Measurements from ENCODE around the gene ITPK1. TPM values are rescaled to one million over a fixed set of nuclear protein-coding genes. Genes with fewer than 3 reads are reported as not detected.

ITPK1 gene
- total RNA-seq, 4 donors from 2014 or later, result 43.9 to 56.1 (median 44.5) TPM

- TF ChIP-seq CTCF (IDR thresholded peaks at IDR 0.05) (no peak), POLR2A (IDR thresholded peaks at IDR 0.05) (no peak)
- DNase-seq, result no peak
- H3K36me3 ChIP-seq, result no peaks in the 10 kb centered on the region
Measured at GRCh38 chr14:92892589-92892988, 223.1 kb downstream of the ITPK1 start.

DNA sequence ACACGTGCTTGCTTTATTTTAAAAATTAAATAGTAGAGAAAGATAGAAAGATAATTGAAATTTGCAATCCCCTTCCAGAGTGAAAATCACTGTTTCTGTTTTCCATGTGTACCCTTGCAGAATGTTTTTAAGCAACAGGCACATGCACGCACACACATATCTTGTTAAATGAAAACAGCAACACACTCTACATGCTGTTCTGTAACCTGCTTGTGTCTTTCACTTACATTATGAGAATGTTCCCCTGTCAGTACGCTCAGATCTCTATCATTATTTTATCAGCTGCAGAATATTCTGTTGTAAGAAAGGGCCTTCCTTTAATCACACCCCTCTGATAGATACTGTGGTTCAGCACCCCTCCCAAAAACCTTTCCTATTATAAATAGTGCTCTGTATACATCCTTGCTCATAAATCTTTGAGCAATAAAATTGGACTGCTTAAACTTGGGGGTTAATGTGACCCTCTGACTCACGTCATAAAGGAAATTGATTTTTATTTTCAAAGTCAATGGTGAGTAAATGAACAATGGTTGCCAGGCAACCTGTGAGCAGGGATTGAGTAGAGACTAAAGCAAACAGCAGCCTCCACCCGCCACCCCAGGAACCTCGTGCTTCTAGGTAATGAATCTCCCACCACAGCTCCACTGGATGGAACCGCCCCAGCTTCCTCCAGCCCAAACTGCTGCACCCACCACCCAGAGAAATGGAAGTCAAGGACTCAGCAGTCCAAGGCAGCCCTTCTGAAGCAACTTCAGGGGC is 224.7 kb downstream of the ITPK1 start:
- TF ChIP-seq POLR2A (IDR thresholded peaks at IDR 0.05) (no peak), CTCF (IDR thresholded peaks at IDR 0.05) (no peak)
- Histone ChIP-seq H3K36me3 (no peaks in the 10 kb centered on the region), H3K4me3 (replicated peaks in 1 of 3) (no peak overlapping the region), H3K4me1 (no peaks in the 10 kb centered on the region), H3K27ac (no peak overlapping the region), H3K9me3 (no peaks in the 10 kb centered on the region), H3K27me3 (no peaks in the 10 kb centered on the region)
- WGBS, 2 donors, result 49 to 50% methylated on average over 7 of the region's 7 CpGs
- intact Hi-C loops (cut with DNase I), result no loop called here
- no peak for DNase-seq

More at GRCh38 chr14:92892589-92892988, 223.1 kb downstream of the ITPK1 start:
- Histone ChIP-seq H3K4me1 (no peaks in the 10 kb centered on the region), H3K27me3 (no peaks in the 10 kb centered on the region), H3K4me3 (replicated peaks in 1 of 3) (no peak overlapping the region), H3K27ac (no peak overlapping the region), H3K9me3 (no peaks in the 10 kb centered on the region)
- intact Hi-C loops (cut with DNase I), result no loop called here

DNA sequence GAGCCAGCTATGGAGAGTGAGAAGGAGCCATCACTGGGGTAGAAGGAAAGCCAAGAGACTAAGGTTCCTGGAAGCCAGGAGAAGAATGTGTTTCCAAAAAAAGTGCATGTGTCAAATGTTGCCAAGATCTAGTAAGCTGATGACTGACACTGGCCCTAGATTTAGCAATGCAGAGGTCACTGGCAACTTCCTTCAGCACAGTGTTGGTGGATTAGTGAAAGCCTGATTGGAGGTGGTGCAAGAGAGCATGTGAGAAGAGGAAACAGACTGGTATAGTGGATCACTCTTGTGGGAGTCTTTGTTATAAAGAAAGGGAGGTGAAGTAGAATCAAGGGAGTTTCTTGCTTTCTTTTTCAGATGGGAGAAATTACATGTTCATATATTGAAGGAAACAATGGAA is 226.8 kb downstream of the ITPK1 start:
- Histone ChIP-seq H3K27me3 (no peaks in the 10 kb centered on the region), H3K9me3 (no peaks in the 10 kb centered on the region), H3K4me1 (no peaks in the 10 kb centered on the region), H3K36me3 (no peaks in the 10 kb centered on the region), H3K27ac (no peak overlapping the region), H3K4me3 (replicated peaks in 1 of 3) (no peak overlapping the region)
- TF ChIP-seq CTCF (IDR thresholded peaks at IDR 0.05), result no peak
- no peak for TF ChIP-seq POLR2A (IDR thresholded peaks at IDR 0.05)
- no peak for DNase-seq
- intact Hi-C loops (cut with DNase I), result no loop called here

DNA sequence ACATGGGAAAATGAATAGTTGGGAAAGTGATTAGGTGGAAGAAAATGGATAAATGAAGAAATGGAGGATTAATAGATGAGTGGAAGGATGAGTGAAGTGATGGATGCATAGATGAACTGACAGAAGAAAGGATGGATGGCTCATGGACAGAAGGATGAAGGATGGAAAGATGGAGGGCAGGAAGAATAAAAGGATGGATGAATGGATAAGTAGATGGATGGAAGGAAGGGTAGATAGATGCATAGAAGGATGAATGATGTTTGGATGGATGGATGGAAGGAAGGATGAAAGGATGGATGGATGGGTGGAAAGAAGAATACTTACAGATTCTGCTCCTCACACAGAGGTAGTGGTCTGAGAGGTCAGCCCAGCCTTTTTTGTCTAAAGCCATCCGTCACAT is 228.6 kb downstream of the ITPK1 start:
- TF ChIP-seq CTCF (IDR thresholded peaks at IDR 0.05) (no peak), POLR2A (IDR thresholded peaks at IDR 0.05) (no peak)
- no peaks in the 10 kb centered on the region for H3K36me3 ChIP-seq
- H3K4me1 ChIP-seq, result no peaks in the 10 kb centered on the region
- H3K27ac ChIP-seq, result no peak overlapping the region
- no peak for DNase-seq
- H3K4me3 ChIP-seq (replicated peaks in 1 of 3), result no peak overlapping the region
- H3K27me3 ChIP-seq, result no peaks in the 10 kb centered on the region
- no peaks in the 10 kb centered on the region for H3K9me3 ChIP-seq
- intact Hi-C loops (cut with DNase I), result no loop called here
- WGBS, 2 donors, result 95 to 100% methylated on average over 1 of the region's 1 CpG

Other genes with a start within 250 kb of the ITPK1 start
- 1 to 10 TPM in 2 of 4 donors, under 1 TPM in 2; 0.54 to 9.6 (median 1.5) TPM for gene CHGA, start 192.8 kb downstream of the ITPK1 start, total RNA-seq
- 10 to 100 TPM; 34.1 to 48.2 (median 41.5) TPM for gene MOAP1, start 69.0 kb upstream of the ITPK1 start, total RNA-seq
- 10 to 100 TPM in 2 of 4 donors, 1 to 10 TPM in 2; 6.3 to 17.7 (median 12.6) TPM for gene LYSET, start 69.4 kb upstream of the ITPK1 start, total RNA-seq
- gene GON7, start 91.1 kb upstream of the ITPK1 start, total RNA-seq, result 10 to 100 TPM in 3 of 4 donors, 1 to 10 TPM in 1; 9.4 to 19.9 (median 17.1) TPM
- gene UBR7, start 91.3 kb upstream of the ITPK1 start, total RNA-seq, result 10 to 100 TPM; 29.0 to 52.0 (median 36.9) TPM
- gene BTBD7, start 217.1 kb upstream of the ITPK1 start, total RNA-seq, result 10 to 100 TPM; 40.6 to 49.7 (median 43.9) TPM
- gene COX8C, start 231.3 kb upstream of the ITPK1 start, total RNA-seq, result not detected

Measured in thyroid gland (tissue), 4 donors.